Epithelial cell of esophagus (primary cell): ENCODE results near the gene GRIP1.

Experiments
- DNase-seq: peaks from one replicate; pipeline ENCODE4 v3.0.0; 2010; ENCODE audit warnings: low read depth
- H3K4me3 ChIP-seq: 2 replicates; pipeline ENCODE4 v1.5.1; 2011; ENCODE audit warnings: mild to moderate bottlenecking, low read length, control low read depth
- CTCF ChIP-seq: IDR thresholded peaks from 2 replicates; pipeline ENCODE4 v1.5.1; 2011; ENCODE audit warnings: low read depth, mild to moderate bottlenecking, low read length, control low read depth, inconsistent platforms; ENCODE audit not compliant: insufficient read depth; ENCODE audit errors: missing control alignments

Gene GRIP1

GRCh38 chr12:66623455-66623854 is 55.4 kb downstream of the GRIP1 start:
- no peak for TF ChIP-seq CTCF
- H3K4me3 ChIP-seq = no peak overlapping the region
- peak; percentile 18 for DNase-seq

- DNase-seq = no peak
- TF ChIP-seq CTCF = no peak
- no peak overlapping the region for H3K4me3 ChIP-seq
Measured at GRCh38 chr12:66620688-66621087, 58.2 kb downstream of the GRIP1 start.

- peak; percentile 9 for DNase-seq
- no peak for TF ChIP-seq CTCF
- H3K4me3 ChIP-seq = no peak overlapping the region
Measured at GRCh38 chr12:66620026-66620425, 58.9 kb downstream of the GRIP1 start.

GRCh38 chr12:66617991-66618390 is 60.9 kb downstream of the GRIP1 start:
- H3K4me3 ChIP-seq = no peak overlapping the region
- DNase-seq = no peak
- no peak for TF ChIP-seq CTCF

- no peak for DNase-seq
- no peak for TF ChIP-seq CTCF
- no peak overlapping the region for H3K4me3 ChIP-seq
Measured at GRCh38 chr12:66612090-66612775, 66.6 kb downstream of the GRIP1 start.

- H3K4me3 ChIP-seq = no peak overlapping the region
- TF ChIP-seq CTCF = no peak
Measured at GRCh38 chr12:66607147-66607546, 71.7 kb downstream of the GRIP1 start.

GRCh38 chr12:66605293-66605692 is 73.6 kb downstream of the GRIP1 start:
- TF ChIP-seq CTCF = no peak
- DNase-seq = no peak
- H3K4me3 ChIP-seq = no peak overlapping the region

More at GRCh38 chr12:66607147-66607546, 71.7 kb downstream of the GRIP1 start:
- DNase-seq = no peak
